Stomach smooth muscle (tissue), 2 donors: ENCODE data around the gene MCC.

Source experiments
- H3K27ac ChIP-seq: one replicate; pipeline ENCODE4 v1.7.0; 2013; ENCODE audit warnings: mild to moderate bottlenecking, low read length, inconsistent platforms
- H3K27me3 ChIP-seq, 2 donors: one replicate each; pipeline ENCODE4 v1.7.0; 2013; ENCODE audit warnings: low read length in 2 of 2; ENCODE audit not compliant: insufficient read depth in 2 of 2, control insufficient read depth in 1 of 2
- H3K36me3 ChIP-seq, 2 donors: one replicate each; pipeline ENCODE4 v1.7.0; 2013; ENCODE audit warnings: low read length in 2 of 2; ENCODE audit not compliant: control insufficient read depth in 2 of 2, insufficient read depth in 2 of 2
- H3K4me1 ChIP-seq: one replicate; pipeline ENCODE4 v1.7.0; 2013; ENCODE audit warnings: low read length; ENCODE audit not compliant: control insufficient read depth, insufficient read depth
- H3K4me3 ChIP-seq, 2 donors: one replicate each; pipeline ENCODE4 v1.7.0; 2013; ENCODE audit warnings: low read length in 2 of 2
- H3K9ac ChIP-seq, 2 donors: one replicate each; pipeline ENCODE4 v1.7.0; 2013; ENCODE audit warnings: low read length in 2 of 2, mild to moderate bottlenecking in 1 of 2
- H3K9me3 ChIP-seq, 2 donors: one replicate each; pipeline ENCODE4 v1.7.0; 2013; ENCODE audit warnings: low read length in 2 of 2; ENCODE audit not compliant: control insufficient read depth in 2 of 2
- donor health status: healthy.
- donor health status: Pancreatic carcinoma.

The MCC gene

DNA sequence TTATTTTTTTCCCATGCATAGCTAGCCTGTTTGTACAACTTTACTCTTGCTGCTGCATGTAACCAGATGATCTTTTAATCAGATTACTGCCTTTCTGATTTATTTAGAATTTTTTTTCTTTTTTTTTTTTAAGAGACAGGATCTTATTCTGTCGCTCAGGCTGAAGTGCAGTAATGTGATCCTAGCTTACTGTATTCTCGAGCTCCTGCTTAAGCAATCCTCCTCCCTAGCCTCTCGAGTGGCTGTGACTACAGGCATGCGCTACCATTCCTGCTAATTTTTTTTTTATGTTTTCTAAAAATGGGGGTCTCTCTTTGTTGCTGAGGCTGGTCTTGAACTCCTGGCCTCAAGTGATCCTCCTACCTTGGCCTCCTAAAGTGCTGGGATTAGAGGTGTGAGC, 502.0 kb downstream of the MCC start:
- no peak overlapping the region for H3K4me3 ChIP-seq
- no peak overlapping the region for H3K9ac ChIP-seq
- no peaks in the 10 kb centered on the region for H3K36me3 ChIP-seq
- no peak overlapping the region for H3K27ac ChIP-seq
- H3K4me1 ChIP-seq: no peaks in the 10 kb centered on the region
- no peaks in the 10 kb centered on the region for H3K9me3 ChIP-seq
- no peaks in the 10 kb centered on the region for H3K27me3 ChIP-seq

DNA sequence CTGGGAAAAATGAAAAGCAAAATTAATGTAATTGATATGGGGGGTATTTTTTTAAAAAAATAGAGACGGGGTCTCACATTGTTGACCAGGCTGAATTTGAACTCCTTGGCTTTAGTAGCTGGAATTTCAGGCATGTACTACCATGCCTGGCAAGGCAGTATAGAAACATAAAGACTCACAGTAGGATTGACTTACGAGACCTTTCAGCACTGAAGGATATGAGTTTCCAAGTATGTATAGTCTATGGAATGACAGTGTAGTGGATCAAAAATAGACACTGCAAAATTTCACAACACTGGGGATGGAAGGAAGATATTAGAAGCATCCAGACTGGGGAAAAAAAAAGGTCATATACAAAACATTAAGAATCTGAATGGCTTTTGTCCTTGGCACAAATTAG, 504.9 kb downstream of the MCC start:
- no peaks in the 10 kb centered on the region for H3K36me3 ChIP-seq
- no peaks in the 10 kb centered on the region for H3K27me3 ChIP-seq
- H3K4me1 ChIP-seq: no peaks in the 10 kb centered on the region
- no peak overlapping the region for H3K9ac ChIP-seq
- H3K9me3 ChIP-seq: no peaks in the 10 kb centered on the region
- H3K4me3 ChIP-seq: no peak overlapping the region
- H3K27ac ChIP-seq: no peak overlapping the region

GRCh38 chr5:112979723-112980122, 508.5 kb downstream of the MCC start:
- no peak overlapping the region for H3K9ac ChIP-seq
- no peak overlapping the region for H3K4me3 ChIP-seq
- H3K27me3 ChIP-seq: no peaks in the 10 kb centered on the region
- H3K9me3 ChIP-seq: no peaks in the 10 kb centered on the region
- H3K36me3 ChIP-seq: no peaks in the 10 kb centered on the region
- peaks cover 7% of the 10 kb centered on the region for H3K4me1 ChIP-seq
- H3K27ac ChIP-seq: no peak overlapping the region

DNA sequence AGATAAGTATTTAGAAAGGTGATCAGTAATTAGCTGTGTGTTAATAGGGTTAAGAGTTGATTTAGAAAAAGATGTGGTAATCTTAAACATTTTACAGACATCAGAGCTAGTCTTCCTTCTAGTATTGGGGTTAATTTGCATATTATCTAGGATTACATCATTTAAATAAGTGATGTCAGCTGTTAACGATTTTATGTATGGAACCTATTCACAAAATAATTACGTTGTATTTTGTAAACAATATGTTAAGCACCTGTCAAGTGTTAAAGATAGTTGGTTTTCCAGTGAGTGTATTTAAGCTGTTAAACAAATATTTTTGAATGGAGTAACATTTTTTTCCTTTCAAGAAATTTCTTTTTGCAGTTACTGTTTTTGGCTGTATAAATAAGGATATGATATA, 509.4 kb downstream of the MCC start:
- no peak overlapping the region for H3K27ac ChIP-seq
- H3K27me3 ChIP-seq: no peaks in the 10 kb centered on the region
- no peaks in the 10 kb centered on the region for H3K36me3 ChIP-seq
- no peak overlapping the region for H3K4me3 ChIP-seq
- H3K4me1 ChIP-seq: peaks cover 7% of the 10 kb centered on the region
- no peak overlapping the region for H3K9ac ChIP-seq
- H3K9me3 ChIP-seq: no peaks in the 10 kb centered on the region

GRCh38 chr5:112977440-112977861, 510.8 kb downstream of the MCC start:
- peak overlapping the region; percentile 74 to 94 for H3K4me3 ChIP-seq
- peak overlapping the region; percentile 76 for H3K27ac ChIP-seq
- no peaks in the 10 kb centered on the region for H3K36me3 ChIP-seq
- H3K27me3 ChIP-seq: no peaks in the 10 kb centered on the region
- H3K9ac ChIP-seq: peak overlapping the region; percentile 67 to 80
- no peaks in the 10 kb centered on the region for H3K9me3 ChIP-seq
- H3K4me1 ChIP-seq: peaks cover 7% of the 10 kb centered on the region

DNA sequence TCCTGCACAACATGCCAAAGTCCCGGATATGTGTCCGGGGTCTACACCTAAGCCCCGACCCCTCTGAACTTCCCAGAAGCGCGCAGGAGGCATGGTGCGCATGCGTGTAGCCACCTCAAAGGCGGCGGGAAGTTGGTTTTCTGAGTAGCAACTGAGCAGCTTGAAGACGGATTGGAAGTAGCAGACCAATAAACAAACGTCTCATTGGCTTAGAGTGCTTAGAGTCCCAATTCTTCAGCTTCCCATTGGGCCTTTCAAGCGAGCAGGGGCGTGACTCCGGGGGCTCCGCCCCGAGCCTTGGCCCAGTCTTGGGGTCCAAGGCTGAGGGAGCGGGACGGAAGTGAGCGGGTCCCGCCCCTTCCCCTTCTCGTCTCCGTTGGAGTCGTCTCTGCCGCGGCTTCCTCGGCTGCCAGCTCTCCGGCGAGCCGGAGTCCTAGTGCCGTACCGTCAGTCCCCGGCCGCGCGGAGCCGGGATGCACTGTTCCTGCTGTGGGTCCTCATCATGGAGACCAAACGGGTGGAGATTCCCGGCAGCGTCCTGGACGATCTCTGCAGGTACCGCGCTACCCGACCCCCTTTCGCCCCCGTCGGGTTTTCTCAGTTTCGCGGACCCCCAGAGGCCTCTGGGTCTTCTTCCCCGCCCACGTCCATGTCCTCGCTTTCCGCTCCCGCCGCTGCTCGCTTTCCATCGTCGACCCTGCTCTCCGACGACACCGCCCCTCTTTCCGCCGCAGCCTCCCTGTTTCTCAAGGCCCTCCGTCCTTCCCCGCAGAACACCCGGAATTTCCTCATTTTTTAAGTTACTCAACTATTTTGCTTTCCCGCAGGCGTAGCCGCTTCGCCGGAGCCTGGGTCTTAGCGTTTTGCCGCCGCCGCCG, 511.6 kb downstream of the MCC start, which contains the start of gene DCP2:
TSS of gene DCP2 (plus strand) at position 367 of the 878 bp plus-strand sequence. CDS start at position 503, 136 bp downstream.
- peak within 1 kb of the TSS; percentile 76 for H3K27ac ChIP-seq
- peak within 1 kb of the TSS; percentile 67 to 81 for H3K9ac ChIP-seq
- H3K9me3 ChIP-seq: no peaks in the 10 kb centered on the region
- peak within 1 kb of the TSS; percentile 74 to 94 for H3K4me3 ChIP-seq
- no peaks in the 10 kb centered on the region for H3K36me3 ChIP-seq
- H3K27me3 ChIP-seq: no peaks in the 10 kb centered on the region
- H3K4me1 ChIP-seq: peaks cover 7% of the 10 kb centered on the region

DNA sequence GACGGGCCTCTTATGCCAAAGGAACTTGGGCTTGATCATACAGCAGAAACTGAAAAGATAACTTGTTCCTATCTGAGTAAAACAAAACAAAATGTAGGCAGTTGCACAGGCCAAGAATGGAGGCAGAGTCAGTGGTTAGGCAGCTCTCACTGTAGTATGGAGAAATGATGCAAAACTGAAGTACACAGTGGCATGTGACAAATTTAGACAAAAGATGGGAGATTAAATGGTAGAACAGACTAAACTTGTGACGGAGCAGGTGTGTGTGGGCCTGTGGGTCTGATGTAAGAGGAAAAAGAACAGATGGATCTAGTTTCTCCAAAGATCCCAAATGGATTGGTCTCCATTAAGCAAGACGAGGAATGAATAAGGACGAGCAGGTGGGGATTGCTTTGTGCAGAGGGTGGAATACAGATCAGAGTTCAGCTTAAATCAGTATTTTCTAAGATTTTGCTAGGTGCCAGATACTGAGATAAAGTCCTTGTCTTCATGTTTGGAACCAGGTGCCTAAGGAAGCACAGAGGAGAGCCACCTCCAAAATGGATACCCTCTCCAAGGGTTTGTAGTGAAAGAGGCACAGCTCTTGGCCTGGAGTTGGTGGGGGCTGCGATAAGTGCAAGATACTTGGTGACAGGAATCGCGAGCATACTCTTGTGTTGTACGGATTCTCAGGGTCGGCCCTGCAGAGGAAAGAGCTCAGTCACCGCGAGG, 512.4 kb downstream of the MCC start:
- H3K9me3 ChIP-seq: no peaks in the 10 kb centered on the region
- peaks cover 7% of the 10 kb centered on the region for H3K4me1 ChIP-seq
- no peaks in the 10 kb centered on the region for H3K36me3 ChIP-seq
- peak overlapping the region; percentile 67 to 81 for H3K9ac ChIP-seq
- peak overlapping the region; percentile 76 for H3K27ac ChIP-seq
- peak overlapping the region; percentile 74 to 94 for H3K4me3 ChIP-seq
- H3K27me3 ChIP-seq: no peaks in the 10 kb centered on the region

DNA sequence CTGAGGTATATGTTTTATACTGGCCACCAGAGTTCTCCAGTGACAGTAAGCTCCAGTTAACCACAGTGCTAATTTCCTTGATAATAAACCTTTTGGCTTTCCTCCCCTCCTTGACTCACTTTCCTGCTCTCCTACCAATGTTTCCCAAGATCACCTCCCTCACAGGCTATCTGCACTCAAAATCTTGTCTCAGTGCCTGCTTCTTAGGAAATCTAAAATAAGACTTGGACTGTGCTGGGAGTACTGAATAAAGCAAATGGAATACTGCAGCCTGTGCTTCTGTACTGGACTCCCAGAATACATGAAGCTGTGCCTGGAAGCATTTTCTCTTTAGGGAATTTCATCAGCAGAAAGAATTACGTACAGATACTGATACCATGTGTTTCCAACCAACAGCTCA, 513.4 kb downstream of the MCC start:
- no peaks in the 10 kb centered on the region for H3K36me3 ChIP-seq
- H3K4me1 ChIP-seq: peaks cover 7% of the 10 kb centered on the region
- no peaks in the 10 kb centered on the region for H3K9me3 ChIP-seq
- H3K4me3 ChIP-seq: no peak overlapping the region
- H3K27ac ChIP-seq: no peak overlapping the region
- no peak overlapping the region for H3K9ac ChIP-seq
- no peaks in the 10 kb centered on the region for H3K27me3 ChIP-seq

DNA sequence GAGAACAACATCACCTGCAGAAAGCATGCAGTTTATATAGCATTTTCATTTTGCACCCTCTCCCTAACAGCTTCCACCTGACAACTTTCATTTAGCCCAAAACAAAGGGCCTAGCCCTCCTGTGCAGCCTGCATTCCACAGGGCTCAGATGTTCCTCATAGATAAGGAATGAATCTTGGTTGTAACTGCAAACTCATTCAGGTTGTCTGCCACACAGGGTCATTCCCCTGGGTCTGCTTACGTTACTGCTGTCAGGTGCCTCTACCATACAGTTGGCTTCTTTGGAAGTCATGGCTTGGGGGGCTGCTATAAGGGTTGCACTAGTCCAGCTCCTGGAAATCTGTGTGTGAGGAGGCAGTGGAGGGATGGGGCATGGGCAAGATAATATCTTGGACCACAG, 514.3 kb downstream of the MCC start:
- no peaks in the 10 kb centered on the region for H3K27me3 ChIP-seq
- H3K27ac ChIP-seq: no peak overlapping the region
- H3K4me3 ChIP-seq: no peak overlapping the region
- no peak overlapping the region for H3K9ac ChIP-seq
- H3K36me3 ChIP-seq: no peaks in the 10 kb centered on the region
- H3K4me1 ChIP-seq: peaks cover 7% of the 10 kb centered on the region
- H3K9me3 ChIP-seq: no peaks in the 10 kb centered on the region

GRCh38 chr5:112973036-112973435, 515.2 kb downstream of the MCC start:
- H3K4me3 ChIP-seq: no peak overlapping the region
- H3K9ac ChIP-seq: no peak overlapping the region
- no peaks in the 10 kb centered on the region for H3K27me3 ChIP-seq
- H3K9me3 ChIP-seq: no peaks in the 10 kb centered on the region
- no peak overlapping the region for H3K27ac ChIP-seq
- peaks cover 7% of the 10 kb centered on the region for H3K4me1 ChIP-seq
- no peaks in the 10 kb centered on the region for H3K36me3 ChIP-seq
